Dermis microvascular lymphatic vessel endothelial cell (primary cell): ENCODE measurements around the gene MLX. TPM values are rescaled to one million over a fixed set of nuclear protein-coding genes. Genes with fewer than 3 reads are reported as not detected.

Experiments
- DNase-seq, 2 donors: peaks; one replicate each; pipeline versions ENCODE4 v3.0.0 to v3.0.0-alpha.2; 2010; ENCODE audit warnings: low read depth in 2 of 2
- total RNA-seq: library from RNA; depleted of rRNA; stranded (reverse); fragments of >200 nt; gene quantifications from 2 replicates; pipeline ENCODE4 v1.2.1, GENCODE V29; 2014

The MLX gene
- total RNA-seq, 1 donor from 2014 or later = 25.4 TPM

- DNase-seq = peak; percentile 57 to 78
Observed at GRCh38 chr17:42578282-42578869, 11.5 kb downstream of the MLX start.

- DNase-seq = no peak
Observed at GRCh38 chr17:42579794-42580551, 13.1 kb downstream of the MLX start.

- DNase-seq = no peak
Observed at GRCh38 chr17:42581744-42582270, 14.9 kb downstream of the MLX start.

- no peak for DNase-seq
Observed at GRCh38 chr17:42584880-42585279, 18.0 kb downstream of the MLX start.

GRCh38 chr17:42585353-42585752 is 18.5 kb downstream of the MLX start:
- no peak for DNase-seq

GRCh38 chr17:42586514-42587230 is 19.8 kb downstream of the MLX start:
- DNase-seq = no peak

GRCh38 chr17:42590886-42591285 is 24.0 kb downstream of the MLX start:
- no peak for DNase-seq

- no peak for DNase-seq
Observed at GRCh38 chr17:42591411-42591810, 24.5 kb downstream of the MLX start.

- DNase-seq = no peak
Observed at GRCh38 chr17:42596386-42596785, 29.5 kb downstream of the MLX start.

- no peak for DNase-seq
Observed at GRCh38 chr17:42598905-42599304, 32.0 kb downstream of the MLX start.

GRCh38 chr17:42603318-42603717 is 36.4 kb downstream of the MLX start:
- DNase-seq = no peak

GRCh38 chr17:42607769-42608168 is 40.9 kb downstream of the MLX start:
- no peak for DNase-seq

GRCh38 chr17:42608305-42609181 is 41.6 kb downstream of the MLX start:
- DNase-seq = peak in 1 of 2 donors; percentile 19

GRCh38 chr17:42609182-42609813 is 42.4 kb downstream of the MLX start, which contains the start of the genes RETREG3 and TUBG1:
Gene RETREG3, minus strand, starts transcription at chr17:42609374. Its CDS starts 50 bp downstream, at chr17:42609324.
Gene TUBG1, plus strand, starts transcription at chr17:42609683. Its CDS starts 55 bp downstream, at chr17:42609738.
- DNase-seq = peak; percentile 98 to 99

- peak in 1 of 2 donors; percentile 8 for DNase-seq
Observed at GRCh38 chr17:42609814-42610801, 43.2 kb downstream of the MLX start.

- no peak for DNase-seq
Observed at GRCh38 chr17:42612013-42612412, 45.1 kb downstream of the MLX start.

- DNase-seq = no peak
Observed at GRCh38 chr17:42613699-42614295, 46.9 kb downstream of the MLX start.

GRCh38 chr17:42617956-42618431 is 51.1 kb downstream of the MLX start:
- DNase-seq = no peak
